Cardiac muscle cell (in vitro differentiated cells and primary cell): ENCODE results near the gene TES. TPM values are rescaled to one million over a fixed set of nuclear protein-coding genes. Genes with fewer than 3 reads are reported as not detected.
A peak's percentile ranks its signal among the peaks of the same experiment; 100 is the strongest.

Experiments used
- DNase-seq, 2 donors: peaks; one replicate each; pipeline versions ENCODE4 v3.0.0 to v3.0.0-alpha.2; 2010 to 2017; ENCODE audit warnings: low read depth in 1 of 2, low spot score in 1 of 2
- H3K27ac ChIP-seq: fragments of 200-600 bp; sonication (generic); 2 replicates; pipeline ENCODE4 v1.5.1; 2016
- H3K27me3 ChIP-seq: fragments of 200-600 bp; sonication (generic); 2 replicates; pipeline ENCODE4 v1.6.0; 2016; ENCODE audit warnings: control low read depth
- H3K36me3 ChIP-seq: fragments of 200-600 bp; sonication (generic); 2 replicates; pipeline ENCODE4 v1.5.1; 2016; ENCODE audit warnings: control low read depth
- H3K4me1 ChIP-seq: fragments of 200-600 bp; sonication (generic); 2 replicates; pipeline ENCODE4 v1.8.1; 2017; ENCODE audit warnings: low read depth, mild to moderate bottlenecking, mixed run types
- H3K4me3 ChIP-seq: fragments of 200-600 bp; sonication (generic); 2 replicates; pipeline ENCODE4 v1.5.1; 2016; ENCODE audit warnings: mild to moderate bottlenecking
- H3K9me3 ChIP-seq: fragments of 200-600 bp; sonication (generic); 2 replicates; pipeline ENCODE4 v1.5.1; 2017; ENCODE audit warnings: low read depth, mild to moderate bottlenecking, control low read depth
- CTCF ChIP-seq: IDR thresholded peaks from 2 replicates; pipeline ENCODE4 v1.5.1; 2012; ENCODE audit warnings: low read depth, mild to moderate bottlenecking, low read length
- polyA plus RNA-seq: library from polyadenylated mRNA; unstranded; fragments of >200 nt; fragmentation: Nextera tagmentation; extraction: Ambion mirVana; gene quantifications from 2 replicates; pipeline ENCODE4 v1.2.1, GENCODE V29; 2016
- total RNA-seq: library from RNA; depleted of rRNA; stranded (reverse); fragments of >200 nt; gene quantifications from 2 replicates; pipeline ENCODE4 v1.2.3, GENCODE V29; 2016

The TES gene
- total and polyA plus RNA-seq, 2 experiments from 2014 or later: 13.4 to 29.1 TPM

DNA sequence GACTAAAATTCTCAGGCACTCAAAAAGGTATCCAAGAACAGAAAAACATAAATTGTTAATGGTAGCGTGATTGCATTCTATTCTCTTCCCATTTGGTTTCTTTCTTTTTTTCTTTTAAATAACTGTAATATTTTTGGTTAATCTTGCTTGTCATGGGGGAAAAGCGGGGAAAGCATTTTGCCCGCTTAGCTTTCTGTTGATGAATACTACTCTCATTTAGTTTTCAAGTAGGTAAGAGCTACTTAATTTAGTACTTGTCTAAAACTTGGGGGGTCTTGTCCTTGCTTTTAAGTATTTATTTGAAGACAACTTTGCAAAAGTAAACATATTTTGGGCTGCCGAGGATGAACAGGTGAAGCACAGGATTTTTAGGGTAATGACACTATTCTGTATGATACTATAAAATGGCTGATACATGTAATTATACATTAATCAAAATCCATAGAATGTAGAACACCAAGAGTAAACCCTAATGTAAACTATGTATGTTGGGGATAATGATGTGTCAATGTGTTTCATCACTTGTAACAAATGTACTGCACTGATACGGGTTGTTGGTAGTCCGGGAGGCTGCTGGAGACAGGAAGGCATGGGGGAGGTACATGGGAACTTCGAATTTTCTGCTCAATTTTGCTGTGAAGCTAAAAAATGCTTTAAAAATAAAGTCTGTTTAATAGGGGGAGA is 1.7 kb downstream of the TES start:
- Histone ChIP-seq H3K4me1 (no peaks in the 10 kb centered on the region), H3K27me3 (peaks cover 12% of the 10 kb centered on the region), H3K36me3 (no peaks in the 10 kb centered on the region), H3K4me3 (peak overlapping the region; percentile 55), H3K9me3 (no peaks in the 10 kb centered on the region), H3K27ac (no peak overlapping the region)
- TF ChIP-seq CTCF: no peak
- peak in 1 of 2 donors; percentile 57 for DNase-seq

- Histone ChIP-seq H3K9me3 (no peaks in the 10 kb centered on the region), H3K4me3 (no peak overlapping the region), H3K27ac (no peak overlapping the region), H3K27me3 (peaks cover 12% of the 10 kb centered on the region), H3K4me1 (no peaks in the 10 kb centered on the region), H3K36me3 (no peaks in the 10 kb centered on the region)
- no peak for TF ChIP-seq CTCF
- peak in 1 of 2 donors; percentile 77 for DNase-seq
These were observed 2.5 kb downstream of the TES start for GRCh38 chr7:116212869-116213268.

GRCh38 chr7:116213361-116214130 is 3.2 kb downstream of the TES start:
- peaks cover 12% of the 10 kb centered on the region for H3K27me3 ChIP-seq
- H3K9me3 ChIP-seq: no peaks in the 10 kb centered on the region
- peak in 1 of 2 donors; percentile 86 for DNase-seq
- no peaks in the 10 kb centered on the region for H3K36me3 ChIP-seq
- H3K4me1 ChIP-seq: no peaks in the 10 kb centered on the region
- no peak for TF ChIP-seq CTCF
- no peak overlapping the region for H3K4me3 ChIP-seq
- no peak overlapping the region for H3K27ac ChIP-seq

- Histone ChIP-seq H3K9me3 (no peaks in the 10 kb centered on the region), H3K4me3 (no peak overlapping the region), H3K27me3 (peaks cover 9% of the 10 kb centered on the region), H3K4me1 (no peaks in the 10 kb centered on the region), H3K27ac (no peak overlapping the region), H3K36me3 (no peaks in the 10 kb centered on the region)
- no peak for TF ChIP-seq CTCF
- DNase-seq: no peak
These were observed 4.6 kb downstream of the TES start for GRCh38 chr7:116214921-116215320.

GRCh38 chr7:116215551-116215950 is 5.2 kb downstream of the TES start:
- no peak for DNase-seq
- TF ChIP-seq CTCF: no peak
- Histone ChIP-seq H3K27me3 (peaks cover 9% of the 10 kb centered on the region), H3K36me3 (no peaks in the 10 kb centered on the region), H3K4me3 (no peak overlapping the region), H3K9me3 (no peaks in the 10 kb centered on the region), H3K27ac (no peak overlapping the region), H3K4me1 (no peaks in the 10 kb centered on the region)
